ENCODE results near the gene KLK12.

The KLK12 gene

GRCh38 chr19:51034704-51035103, at the start of gene KLK12:
Gene KLK12 (minus strand): TSS chr19:51035002. CDS start chr19:51034621, 381 bp downstream.
- Mint-ChIP-seq H3K4me1 (ENCODE audit: low read depth) (no peaks in the 10 kb centered on the region), H3K27ac (no peak within 1 kb of the TSS), H3K9me3 (no peaks in the 10 kb centered on the region), H3K27me3 (ENCODE audit: low read depth) (peaks cover 3% of the 10 kb centered on the region), H3K36me3 (ENCODE audit: low read depth) (no peaks in the 10 kb centered on the region), H3K4me3 (no peak within 1 kb of the TSS)
- DNase-seq (ENCODE audit: low spot score) = no peak

GRCh38 chr19:51084505-51084904, 49.7 kb upstream of the KLK12 start:
- DNase-seq (ENCODE audit: low spot score) = no peak
- no peaks in the 10 kb centered on the region for H3K9me3 Mint-ChIP-seq
- no peaks in the 10 kb centered on the region for H3K36me3 Mint-ChIP-seq (ENCODE audit: low read depth)
- no peaks in the 10 kb centered on the region for H3K4me1 Mint-ChIP-seq (ENCODE audit: low read depth)
- no peak overlapping the region for H3K4me3 Mint-ChIP-seq
- H3K27ac Mint-ChIP-seq = no peak overlapping the region
- H3K27me3 Mint-ChIP-seq (ENCODE audit: low read depth) = no peaks in the 10 kb centered on the region

- no peak overlapping the region for H3K4me3 Mint-ChIP-seq
- no peaks in the 10 kb centered on the region for H3K4me1 Mint-ChIP-seq (ENCODE audit: low read depth)
- DNase-seq (ENCODE audit: low spot score) = no peak
- no peaks in the 10 kb centered on the region for H3K27me3 Mint-ChIP-seq (ENCODE audit: low read depth)
- no peaks in the 10 kb centered on the region for H3K9me3 Mint-ChIP-seq
- no peaks in the 10 kb centered on the region for H3K36me3 Mint-ChIP-seq (ENCODE audit: low read depth)
- H3K27ac Mint-ChIP-seq = no peak overlapping the region
Observed at GRCh38 chr19:51083783-51084182, 49.0 kb upstream of the KLK12 start.

GRCh38 chr19:51083181-51083580, 48.4 kb upstream of the KLK12 start:
- Mint-ChIP-seq H3K36me3 (ENCODE audit: low read depth) (no peaks in the 10 kb centered on the region), H3K27me3 (ENCODE audit: low read depth) (no peaks in the 10 kb centered on the region), H3K9me3 (no peaks in the 10 kb centered on the region), H3K4me1 (ENCODE audit: low read depth) (no peaks in the 10 kb centered on the region), H3K27ac (no peak overlapping the region), H3K4me3 (no peak overlapping the region)
- no peak for DNase-seq (ENCODE audit: low spot score)

- no peak within 1 kb of the TSS for H3K4me3 Mint-ChIP-seq
- no peaks in the 10 kb centered on the region for H3K36me3 Mint-ChIP-seq (ENCODE audit: low read depth)
- DNase-seq (ENCODE audit: low spot score) = no peak
- H3K4me1 Mint-ChIP-seq (ENCODE audit: low read depth) = no peaks in the 10 kb centered on the region
- no peak within 1 kb of the TSS for H3K27ac Mint-ChIP-seq
- H3K9me3 Mint-ChIP-seq = no peaks in the 10 kb centered on the region
- no peaks in the 10 kb centered on the region for H3K27me3 Mint-ChIP-seq (ENCODE audit: low read depth)
Observed at GRCh38 chr19:51082611-51083010, 47.8 kb upstream of the KLK12 start, which contains the start of gene KLK14. Gene KLK14 (minus strand): TSS chr19:51082887. CDS start chr19:51082614, 273 bp downstream.

- Mint-ChIP-seq H3K27me3 (ENCODE audit: low read depth) (no peaks in the 10 kb centered on the region), H3K36me3 (ENCODE audit: low read depth) (no peaks in the 10 kb centered on the region), H3K4me1 (ENCODE audit: low read depth) (no peaks in the 10 kb centered on the region), H3K4me3 (no peak overlapping the region), H3K9me3 (no peaks in the 10 kb centered on the region), H3K27ac (no peak overlapping the region)
- DNase-seq (ENCODE audit: low spot score) = no peak
Observed at GRCh38 chr19:51081476-51081875, 46.7 kb upstream of the KLK12 start.

- Mint-ChIP-seq H3K4me3 (no peak overlapping the region), H3K9me3 (no peaks in the 10 kb centered on the region), H3K27ac (no peak overlapping the region), H3K27me3 (ENCODE audit: low read depth) (no peaks in the 10 kb centered on the region), H3K4me1 (ENCODE audit: low read depth) (no peaks in the 10 kb centered on the region), H3K36me3 (ENCODE audit: low read depth) (no peaks in the 10 kb centered on the region)
- no peak for DNase-seq (ENCODE audit: low spot score)
Observed at GRCh38 chr19:51079481-51080110, 44.8 kb upstream of the KLK12 start.

- Mint-ChIP-seq H3K9me3 (peaks cover 6% of the 10 kb centered on the region), H3K4me1 (ENCODE audit: low read depth) (no peaks in the 10 kb centered on the region), H3K27me3 (ENCODE audit: low read depth) (no peaks in the 10 kb centered on the region), H3K27ac (no peak overlapping the region), H3K36me3 (ENCODE audit: low read depth) (no peaks in the 10 kb centered on the region), H3K4me3 (no peak overlapping the region)
- DNase-seq (ENCODE audit: low spot score) = no peak
Observed at GRCh38 chr19:51078731-51079130, 43.9 kb upstream of the KLK12 start.

GRCh38 chr19:51078104-51078503, 43.3 kb upstream of the KLK12 start:
- Mint-ChIP-seq H3K27ac (no peak overlapping the region), H3K9me3 (peaks cover 6% of the 10 kb centered on the region), H3K27me3 (ENCODE audit: low read depth) (no peaks in the 10 kb centered on the region), H3K36me3 (ENCODE audit: low read depth) (no peaks in the 10 kb centered on the region), H3K4me3 (no peak overlapping the region), H3K4me1 (ENCODE audit: low read depth) (no peaks in the 10 kb centered on the region)
- DNase-seq (ENCODE audit: low spot score) = no peak

- Mint-ChIP-seq H3K4me1 (ENCODE audit: low read depth) (no peaks in the 10 kb centered on the region), H3K4me3 (no peak overlapping the region), H3K9me3 (peaks cover 6% of the 10 kb centered on the region), H3K27me3 (ENCODE audit: low read depth) (no peaks in the 10 kb centered on the region), H3K27ac (no peak overlapping the region), H3K36me3 (ENCODE audit: low read depth) (no peaks in the 10 kb centered on the region)
- DNase-seq (ENCODE audit: low spot score) = no peak
Observed at GRCh38 chr19:51076631-51077213, 41.9 kb upstream of the KLK12 start.

GRCh38 chr19:51075998-51076397, 41.2 kb upstream of the KLK12 start:
- H3K9me3 Mint-ChIP-seq = peaks cover 6% of the 10 kb centered on the region
- no peaks in the 10 kb centered on the region for H3K4me1 Mint-ChIP-seq (ENCODE audit: low read depth)
- DNase-seq (ENCODE audit: low spot score) = no peak
- no peaks in the 10 kb centered on the region for H3K27me3 Mint-ChIP-seq (ENCODE audit: low read depth)
- no peak overlapping the region for H3K4me3 Mint-ChIP-seq
- no peak overlapping the region for H3K27ac Mint-ChIP-seq
- no peaks in the 10 kb centered on the region for H3K36me3 Mint-ChIP-seq (ENCODE audit: low read depth)

GRCh38 chr19:51071095-51071405, 36.2 kb upstream of the KLK12 start:
- Mint-ChIP-seq H3K9me3 (peaks cover 6% of the 10 kb centered on the region), H3K27me3 (ENCODE audit: low read depth) (peaks cover 9% of the 10 kb centered on the region), H3K4me1 (ENCODE audit: low read depth) (no peaks in the 10 kb centered on the region), H3K4me3 (no peak overlapping the region), H3K27ac (no peak overlapping the region), H3K36me3 (ENCODE audit: low read depth) (no peaks in the 10 kb centered on the region)
- no peak for DNase-seq (ENCODE audit: low spot score)

GRCh38 chr19:51070334-51071094, 35.7 kb upstream of the KLK12 start:
- H3K27ac Mint-ChIP-seq = no peak overlapping the region
- no peaks in the 10 kb centered on the region for H3K36me3 Mint-ChIP-seq (ENCODE audit: low read depth)
- H3K9me3 Mint-ChIP-seq = peaks cover 6% of the 10 kb centered on the region
- no peak for DNase-seq (ENCODE audit: low spot score)
- H3K4me3 Mint-ChIP-seq = no peak overlapping the region
- H3K27me3 Mint-ChIP-seq (ENCODE audit: low read depth) = peaks cover 12% of the 10 kb centered on the region
- H3K4me1 Mint-ChIP-seq (ENCODE audit: low read depth) = no peaks in the 10 kb centered on the region

- no peaks in the 10 kb centered on the region for H3K9me3 Mint-ChIP-seq
- DNase-seq (ENCODE audit: low spot score) = no peak
- H3K36me3 Mint-ChIP-seq (ENCODE audit: low read depth) = no peaks in the 10 kb centered on the region
- H3K4me3 Mint-ChIP-seq = no peak overlapping the region
- H3K27ac Mint-ChIP-seq = no peak overlapping the region
- H3K4me1 Mint-ChIP-seq (ENCODE audit: low read depth) = no peaks in the 10 kb centered on the region
- H3K27me3 Mint-ChIP-seq (ENCODE audit: low read depth) = peaks cover 19% of the 10 kb centered on the region
Observed at GRCh38 chr19:51066393-51067186, 31.8 kb upstream of the KLK12 start.

Measured in T-helper 2 cell treated with Interferon-gamma antibody and Interleukin-4, amounts not matched to agents 5 μg/mL and 100 μg/mL, for 36 hours (primary cell).